Pulmonary artery endothelial cell (primary cell): ENCODE results near the gene VKORC1. TPM values are rescaled to one million over a fixed set of nuclear protein-coding genes. Genes with fewer than 3 reads are reported as not detected.
"Not testable (repeated sequence)": the region's sequence is repeated elsewhere in the genome, so short reads cannot be mapped to it uniquely, and the experiment has no call there.

Experiments used
- DNase-seq: peaks from one replicate; pipeline ENCODE4 v3.0.0-alpha.2; 2011; ENCODE audit warnings: low read depth, low spot score
- total RNA-seq: library from RNA; depleted of rRNA; stranded (reverse); fragments of >200 nt; gene quantifications from 2 replicates; pipeline ENCODE4 v1.2.3, GENCODE V29; 2014

The VKORC1 gene
- total RNA-seq, result 53.6 and 78.7 TPM in 2 replicates

GRCh38 chr16:31094424-31095120 lies at the start of gene VKORC1:
VKORC1 (minus strand) TSS chr16:31094797; CDS start chr16:31094729, 68 bp downstream.
- DNase-seq, result peak; percentile 91

- DNase-seq, result no peak
These were observed 49.1 kb upstream of the VKORC1 start for GRCh38 chr16:31143694-31144148.

- no peak for DNase-seq
These were observed 48.6 kb upstream of the VKORC1 start for GRCh38 chr16:31143011-31143693.

GRCh38 chr16:31142109-31143010 lies 47.8 kb upstream of the VKORC1 start:
- peak; percentile 93 for DNase-seq

GRCh38 chr16:31141489-31142108 lies 47.0 kb upstream of the VKORC1 start:
- DNase-seq, result peak; percentile 27

- DNase-seq, result not testable (repeated sequence)
These were observed 46.5 kb upstream of the VKORC1 start for GRCh38 chr16:31141071-31141469.

- DNase-seq, result peak; percentile 44
These were observed 44.3 kb upstream of the VKORC1 start for GRCh38 chr16:31138621-31139578.

- DNase-seq, result not testable (repeated sequence)
These were observed 42.4 kb upstream of the VKORC1 start for GRCh38 chr16:31136822-31137499.

GRCh38 chr16:31136287-31136662 lies 41.7 kb upstream of the VKORC1 start:
- DNase-seq, result no peak

GRCh38 chr16:31135535-31136286 lies 41.1 kb upstream of the VKORC1 start, which contains the start of gene PRSS8:
PRSS8 (minus strand) TSS chr16:31135727; CDS start chr16:31135498, 229 bp downstream.
- no peak for DNase-seq

- DNase-seq, result no peak
These were observed 40.3 kb upstream of the VKORC1 start for GRCh38 chr16:31134625-31135534.

GRCh38 chr16:31134091-31134571 lies 39.5 kb upstream of the VKORC1 start:
- no peak for DNase-seq

- DNase-seq, result no peak
These were observed 38.5 kb upstream of the VKORC1 start for GRCh38 chr16:31133046-31133501.

GRCh38 chr16:31132303-31132979 lies 37.8 kb upstream of the VKORC1 start:
- no peak for DNase-seq

- no peak for DNase-seq
These were observed 37.3 kb upstream of the VKORC1 start for GRCh38 chr16:31131841-31132271.

GRCh38 chr16:31131416-31131815 lies 36.8 kb upstream of the VKORC1 start:
- no peak for DNase-seq

- no peak for DNase-seq
These were observed 36.3 kb upstream of the VKORC1 start for GRCh38 chr16:31130899-31131298.
